Motor neuron (in vitro differentiated cells): Measurements from ENCODE around the gene FBXW10. TPM values are rescaled to one million over a fixed set of nuclear protein-coding genes. Genes with fewer than 3 reads are reported as not detected.
A peak's percentile ranks its signal among the peaks of the same experiment; 100 is the strongest.
"Not testable (repeated sequence)": the region's sequence is repeated elsewhere in the genome, so short reads cannot be mapped to it uniquely, and the experiment has no call there.

Source experiments
- ATAC-seq, 8 experiments: fragments of 200-7000 bp; cut with Tn5 transposase; replicated peaks in 6 of 8; 2 replicates each; pipeline ENCODE4 v1.8.0; 2021; ENCODE audit warnings: mild to moderate bottlenecking in 8 of 8, moderate library complexity in 8 of 8
- H3K27ac ChIP-seq, 2 donors: fragments of 250-450 bp; sonication (Bioruptor Pico); 2 replicates each; pipeline ENCODE4 v1.9.0; 2021; ENCODE audit warnings: antibody characterized with exemption in 2 of 2, mild to moderate bottlenecking in 2 of 2, moderate library complexity in 1 of 2
- H3K4me1 ChIP-seq, 2 donors: fragments of 250-450 bp; sonication (Bioruptor Pico); replicated peaks in 1 of 2; 2 replicates each; pipeline ENCODE4 v1.6.1; 2021; ENCODE audit warnings: antibody characterized with exemption in 2 of 2, mild to moderate bottlenecking in 2 of 2, moderate library complexity in 1 of 2
- H3K4me3 ChIP-seq, 5 donors: fragments of 250-450 bp; sonication (Bioruptor Pico); 2 replicates each; pipeline ENCODE4 v1.9.0; 2021; ENCODE audit warnings: antibody characterized with exemption in 5 of 5, mild to moderate bottlenecking in 5 of 5, moderate library complexity in 4 of 5
- WGBS, 10 experiments: fragments of 450-650 bp; shearing (Covaris generic); methylation state at CpG; one replicate each; pipeline ENCODE4 v1.0.0; 2022; 5-methylcytosine and 5-hydroxymethylcytosine counted together
- in situ Hi-C, 9 experiments: fragments of 400-800 bp; cut with MboI; loops; one replicate each; pipeline ENCODE4 v1.15.0; 2021; ENCODE audit warnings: low sequenced_read_pairs in 9 of 9, low pct_unique_long_range_greater_than_20kb in 2 of 9; ENCODE audit not compliant: unreplicated experiment in 9 of 9
- total RNA-seq, 8 experiments: library from RNA; unstranded; fragments of 300-600 nt; gene quantifications; 2 replicates each; pipeline versions ENCODE4 v1.2.3 to v1.2.4, GENCODE V29; 2022

The FBXW10 gene, protein sequence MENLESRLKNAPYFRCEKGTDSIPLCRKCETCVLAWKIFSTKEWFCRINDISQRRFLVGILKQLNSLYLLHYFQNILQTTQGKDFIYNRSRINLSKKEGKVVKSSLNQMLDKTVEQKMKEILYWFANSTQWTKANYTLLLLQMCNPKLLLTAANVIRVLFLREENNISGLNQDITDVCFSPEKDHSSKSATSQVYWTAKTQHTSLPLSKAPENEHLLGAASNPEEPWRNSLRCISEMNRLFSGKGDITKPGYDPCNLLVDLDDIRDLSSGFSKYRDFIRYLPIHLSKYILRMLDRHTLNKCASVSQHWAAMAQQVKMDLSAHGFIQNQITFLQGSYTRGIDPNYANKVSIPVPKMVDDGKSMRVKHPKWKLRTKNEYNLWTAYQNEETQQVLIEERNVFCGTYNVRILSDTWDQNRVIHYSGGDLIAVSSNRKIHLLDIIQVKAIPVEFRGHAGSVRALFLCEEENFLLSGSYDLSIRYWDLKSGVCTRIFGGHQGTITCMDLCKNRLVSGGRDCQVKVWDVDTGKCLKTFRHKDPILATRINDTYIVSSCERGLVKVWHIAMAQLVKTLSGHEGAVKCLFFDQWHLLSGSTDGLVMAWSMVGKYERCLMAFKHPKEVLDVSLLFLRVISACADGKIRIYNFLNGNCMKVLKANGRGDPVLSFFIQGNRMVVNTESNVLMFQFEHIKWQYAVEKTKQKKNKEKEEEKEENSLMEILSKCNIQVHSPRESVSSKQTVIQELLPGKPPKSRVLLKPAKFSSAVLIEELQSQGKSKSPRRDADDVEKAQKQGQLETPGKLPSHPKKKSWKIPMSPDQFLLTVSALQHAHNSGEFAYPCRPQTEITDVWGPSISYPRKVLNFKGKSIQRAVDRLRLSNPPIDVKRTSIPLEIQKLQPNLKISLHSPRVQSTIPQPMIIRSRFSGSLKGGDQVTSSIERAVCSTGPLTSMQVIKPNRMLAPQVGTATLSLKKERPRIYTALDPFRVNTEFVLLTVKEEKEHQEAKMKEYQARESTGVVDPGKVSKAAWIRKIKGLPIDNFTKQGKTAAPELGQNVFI
- total RNA-seq, result under 1 TPM; 0.08 to 0.50 (median 0.24) TPM

DNA sequence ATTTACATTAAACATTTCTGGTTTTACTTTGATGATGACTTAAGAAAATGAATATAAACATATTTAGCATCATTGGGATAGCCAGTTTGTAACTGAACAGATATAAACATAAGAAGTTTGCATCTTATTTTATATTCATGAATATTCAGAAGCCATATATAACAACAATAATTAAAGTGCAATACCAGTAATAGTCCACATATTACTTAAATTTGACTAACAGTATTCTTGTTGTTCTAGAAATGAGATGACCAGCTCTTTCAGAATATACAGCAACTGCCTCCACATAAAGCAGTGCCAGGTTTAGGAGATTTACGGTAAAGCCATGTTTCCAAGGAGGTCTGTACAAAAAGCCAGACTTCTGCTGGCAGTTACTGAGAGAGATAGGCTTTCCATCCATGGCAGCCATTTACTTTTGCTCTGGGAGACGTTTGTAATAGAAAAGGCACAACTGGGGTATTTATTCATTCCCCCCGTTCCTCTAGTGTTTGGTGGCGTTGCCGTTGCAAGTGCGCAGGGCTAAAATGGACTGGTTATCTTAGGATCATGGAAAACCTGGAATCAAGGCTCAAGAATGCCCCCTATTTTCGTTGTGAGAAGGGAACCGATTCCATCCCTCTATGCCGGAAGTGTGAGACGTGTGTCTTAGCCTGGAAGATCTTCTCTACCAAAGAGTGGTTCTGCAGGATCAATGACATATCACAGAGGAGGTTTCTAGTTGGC lies at the start of gene FBXW10:
TSS of gene FBXW10 (plus strand) at position 356 of the 723 bp plus-strand sequence. CDS start at position 547, 191 bp downstream.
- H3K27ac ChIP-seq, H3K4me1 ChIP-seq, in situ Hi-C loops, H3K4me3 ChIP-seq: not testable (repeated sequence)
- no CpG with 5 or more reads among the region's 10 CpGs for WGBS, 10 experiments
- ATAC-seq, result peak; percentile 68 to 99 (median 82)

DNA sequence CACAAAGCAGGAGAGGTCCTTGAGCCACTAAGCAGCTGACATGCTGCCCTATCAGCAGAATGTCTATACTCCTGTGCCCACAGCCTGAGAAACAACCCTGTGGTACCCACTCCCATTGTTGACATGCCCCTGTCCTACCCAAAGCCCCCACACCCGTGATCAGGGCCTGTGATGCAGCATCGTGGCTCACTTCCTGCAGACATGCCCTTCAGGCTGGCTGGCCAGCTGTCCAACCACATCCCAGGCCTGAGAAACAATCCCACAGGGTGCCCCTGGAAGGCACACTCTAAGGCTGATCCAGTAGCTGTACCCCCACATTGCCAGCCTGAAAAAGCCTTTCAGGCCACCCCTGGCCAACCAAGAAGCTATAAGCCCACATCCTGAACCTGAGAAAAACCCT lies 48.7 kb upstream of the FBXW10 start:
- in situ Hi-C loops, H3K4me3 ChIP-seq, ATAC-seq, H3K27ac ChIP-seq, H3K4me1 ChIP-seq: not testable (repeated sequence)
- WGBS, 10 experiments, result 60 to 67% (median 60%) methylated on average over 1 of the region's 2 CpGs; no CpG with 5 or more reads in 7 of the 10 experiments

DNA sequence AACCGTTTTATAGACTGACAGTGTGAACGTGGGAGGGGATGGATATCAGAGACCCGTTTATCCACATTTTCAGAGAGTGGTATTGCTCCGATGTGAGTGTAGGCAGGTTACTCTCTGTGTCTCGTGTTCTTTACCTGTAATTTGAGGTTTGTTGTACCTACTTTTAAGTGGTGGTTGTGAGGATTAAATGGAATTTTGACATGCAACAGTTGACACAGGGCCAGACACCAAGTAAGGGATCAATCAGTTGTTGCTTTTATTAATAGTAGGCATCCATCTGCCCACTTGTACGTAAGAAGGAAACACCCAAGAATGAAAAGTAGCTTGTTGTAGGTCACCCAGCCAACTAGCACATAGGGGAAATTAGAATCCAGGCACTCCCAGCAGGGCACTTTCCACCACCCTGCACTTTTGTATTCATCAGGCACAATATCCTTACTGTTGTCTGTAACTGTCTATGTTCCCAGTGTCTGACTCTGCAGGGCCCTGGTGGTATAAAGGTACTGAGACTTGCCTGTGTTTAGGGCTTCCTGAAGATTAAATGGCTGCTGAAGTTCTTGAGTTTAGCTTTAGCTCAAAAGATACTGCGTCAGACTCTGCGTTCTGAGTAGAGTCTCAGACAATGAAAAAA lies 45.3 kb upstream of the FBXW10 start:
- H3K4me1 ChIP-seq, ATAC-seq, H3K27ac ChIP-seq, in situ Hi-C loops: not testable (repeated sequence)
- H3K4me3 ChIP-seq, result peak overlapping the region in 2 of 5 donors; percentile 32 to 89
- 60 to 100% (median 100%) methylated on average over 1 to 7 of the region's 8 CpGs; no CpG with 5 or more reads in 6 of the 10 experiments for WGBS, 10 experiments

DNA sequence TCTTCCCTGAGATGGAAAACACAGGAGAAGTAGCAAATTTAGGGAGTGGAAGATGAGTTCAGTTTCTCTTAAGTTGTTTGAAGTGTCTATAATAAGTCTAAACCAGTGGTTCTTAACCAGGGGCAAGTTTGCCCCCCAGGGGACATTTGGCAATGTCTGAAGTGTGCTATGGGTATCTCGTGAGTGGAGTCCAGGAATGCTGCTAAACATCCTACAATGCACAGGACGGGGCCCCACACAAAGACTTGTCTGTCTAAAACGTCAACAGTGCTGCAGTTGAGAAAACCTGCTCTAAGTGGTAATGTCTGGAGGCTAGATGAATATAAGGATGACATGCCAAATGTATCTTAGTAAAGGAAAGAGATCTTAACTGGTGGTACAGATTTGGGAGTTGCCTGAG lies 37.9 kb upstream of the FBXW10 start:
- in situ Hi-C loops, ATAC-seq, H3K27ac ChIP-seq, H3K4me3 ChIP-seq, H3K4me1 ChIP-seq: not testable (repeated sequence)
- 90 to 100% methylated on average over 2 to 3 of the region's 3 CpGs; no CpG with 5 or more reads in 8 of the 10 experiments for WGBS, 10 experiments

DNA sequence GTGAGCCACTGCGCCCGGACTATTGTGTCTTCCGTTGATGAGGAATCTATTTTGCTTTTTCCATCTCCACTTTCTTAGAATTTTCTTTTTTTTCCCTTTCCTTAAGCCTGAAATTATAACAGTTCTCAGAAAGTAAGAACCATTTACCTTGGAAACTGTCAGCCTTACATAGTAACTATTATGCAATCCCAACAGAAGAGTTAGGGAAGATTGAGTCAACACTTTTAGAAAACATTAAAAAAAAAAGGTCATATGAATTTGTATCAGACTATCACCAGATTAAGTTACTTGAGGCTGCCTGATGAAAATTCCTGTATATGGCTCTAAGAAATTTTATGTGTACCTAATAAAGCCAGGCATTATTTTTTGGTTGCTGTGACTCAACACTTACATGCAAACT lies 35.6 kb upstream of the FBXW10 start:
- WGBS, 10 experiments, result 95 to 100% (median 100%) methylated on average over 1 to 3 of the region's 3 CpGs; no CpG with 5 or more reads in 5 of the 10 experiments
- in situ Hi-C loops, H3K4me1 ChIP-seq, H3K4me3 ChIP-seq, ATAC-seq, H3K27ac ChIP-seq: not testable (repeated sequence)

DNA sequence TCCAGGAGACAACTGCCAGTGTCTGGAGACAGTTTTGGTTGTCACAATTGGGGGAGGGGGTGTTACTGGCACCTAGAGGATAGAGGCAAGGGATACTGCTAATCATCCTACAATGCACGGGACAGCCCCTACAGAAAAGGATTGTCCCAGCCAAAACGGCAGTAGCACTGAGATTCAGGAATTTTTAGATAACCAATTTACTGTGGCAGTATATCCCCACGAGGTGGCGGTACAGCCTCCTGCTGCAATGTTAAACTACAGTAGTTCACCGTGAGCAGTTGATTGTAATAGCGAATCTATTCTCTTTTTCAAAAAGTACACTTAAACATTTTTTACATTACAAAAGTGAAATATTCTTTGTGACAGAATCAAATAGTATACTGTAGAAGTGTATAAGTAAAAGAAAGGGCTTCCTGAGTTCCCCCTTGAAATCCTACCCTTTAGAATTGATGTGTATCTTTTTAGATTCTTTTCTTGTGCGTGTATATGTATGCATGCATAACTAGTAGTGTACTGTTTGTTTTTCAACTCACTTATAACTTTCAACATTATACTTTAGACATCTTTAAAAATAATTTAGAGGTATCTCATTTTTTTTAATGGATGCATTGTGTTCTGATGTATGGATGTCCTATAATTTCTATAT lies 31.4 kb upstream of the FBXW10 start:
- in situ Hi-C loops, H3K4me3 ChIP-seq, H3K4me1 ChIP-seq, H3K27ac ChIP-seq: not testable (repeated sequence)
- peak in 7 of 8 experiments; percentile 52 to 91 (median 66) for ATAC-seq
- WGBS, 10 experiments, result 0 to 100% (median 44%) methylated on average over 1 to 2 of the region's 7 CpGs; no CpG with 5 or more reads in 5 of the 10 experiments

DNA sequence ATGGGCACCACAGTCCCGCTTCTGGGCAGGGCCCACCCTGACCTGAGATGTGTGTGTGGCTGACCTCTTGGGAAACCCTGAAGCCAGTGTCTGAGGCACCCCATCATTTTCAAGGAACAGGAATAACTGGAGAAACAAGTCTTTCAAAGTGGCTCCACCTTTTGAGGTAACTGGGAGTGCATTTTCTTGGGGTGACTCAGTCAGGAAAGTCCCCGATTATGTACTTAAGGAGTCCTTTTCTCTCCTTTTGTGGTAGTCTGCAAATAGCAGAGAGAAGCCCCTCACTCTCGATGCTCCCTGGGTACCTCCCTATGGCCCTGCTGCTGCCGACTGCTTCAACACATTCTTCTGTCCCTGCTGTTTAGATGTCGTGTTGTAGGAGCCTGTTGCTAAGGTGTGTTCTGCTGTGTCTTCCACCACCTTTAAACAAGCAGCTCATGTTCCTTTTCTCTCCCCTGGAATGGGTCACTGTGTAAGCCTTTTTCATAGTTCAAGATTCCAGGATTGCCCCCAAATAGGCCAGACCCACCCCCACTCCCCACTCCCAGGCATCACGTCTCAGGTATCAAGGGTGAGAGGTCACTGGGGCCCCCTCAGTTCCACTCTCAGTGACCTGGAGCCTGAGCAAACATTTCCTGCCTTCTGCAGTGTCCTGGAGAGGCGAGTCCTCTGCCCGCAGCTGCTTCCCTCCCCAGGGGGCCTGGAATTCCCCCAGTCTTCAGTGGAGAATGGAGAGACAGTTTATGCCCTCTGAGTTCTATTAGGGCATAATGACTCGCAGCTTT lies 25.0 kb upstream of the FBXW10 start:
- 0% methylated on average over 1 of the region's 9 CpGs; no CpG with 5 or more reads in 9 of the 10 experiments for WGBS, 10 experiments
- H3K27ac ChIP-seq, H3K4me3 ChIP-seq, H3K4me1 ChIP-seq, in situ Hi-C loops: not testable (repeated sequence)
- peak; percentile 12 to 87 (median 60) for ATAC-seq

DNA sequence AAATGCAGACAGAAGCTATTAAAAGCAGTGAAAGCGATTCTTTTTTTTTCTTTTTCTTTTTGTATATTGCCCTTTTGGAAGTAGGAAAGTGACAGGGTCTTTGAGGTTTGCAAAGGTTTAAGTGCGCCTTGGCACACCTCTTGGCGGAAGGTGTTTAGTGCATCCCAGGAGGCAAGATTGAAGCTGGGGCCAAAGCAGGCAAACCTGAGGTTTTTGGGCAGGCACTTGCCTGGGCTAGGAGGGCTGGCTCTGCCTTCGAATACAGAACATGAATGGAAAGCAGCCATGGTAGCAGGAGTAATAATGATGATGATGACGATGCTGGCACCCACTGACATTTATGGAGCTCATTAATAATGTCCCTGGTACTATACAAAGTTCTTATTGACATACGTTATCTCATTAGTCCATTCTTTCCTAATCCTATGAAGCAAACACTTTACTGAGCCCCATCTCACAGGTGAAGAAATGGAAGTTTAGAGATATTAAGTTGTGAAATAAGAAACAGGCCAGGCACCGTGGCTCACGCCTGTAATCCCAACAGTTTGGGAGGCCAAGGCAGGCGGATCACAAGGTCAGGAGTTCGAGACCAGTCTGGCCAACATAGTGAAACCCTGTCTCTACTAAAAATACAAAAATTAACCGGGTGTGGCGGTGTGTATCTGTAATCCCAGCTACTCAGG lies 24.3 kb upstream of the FBXW10 start:
- ATAC-seq, H3K4me1 ChIP-seq, in situ Hi-C loops, H3K27ac ChIP-seq, H3K4me3 ChIP-seq: not testable (repeated sequence)
- WGBS, 10 experiments, result 17 to 90% (median 61%) methylated on average over 1 to 3 of the region's 12 CpGs; no CpG with 5 or more reads in 7 of the 10 experiments

DNA sequence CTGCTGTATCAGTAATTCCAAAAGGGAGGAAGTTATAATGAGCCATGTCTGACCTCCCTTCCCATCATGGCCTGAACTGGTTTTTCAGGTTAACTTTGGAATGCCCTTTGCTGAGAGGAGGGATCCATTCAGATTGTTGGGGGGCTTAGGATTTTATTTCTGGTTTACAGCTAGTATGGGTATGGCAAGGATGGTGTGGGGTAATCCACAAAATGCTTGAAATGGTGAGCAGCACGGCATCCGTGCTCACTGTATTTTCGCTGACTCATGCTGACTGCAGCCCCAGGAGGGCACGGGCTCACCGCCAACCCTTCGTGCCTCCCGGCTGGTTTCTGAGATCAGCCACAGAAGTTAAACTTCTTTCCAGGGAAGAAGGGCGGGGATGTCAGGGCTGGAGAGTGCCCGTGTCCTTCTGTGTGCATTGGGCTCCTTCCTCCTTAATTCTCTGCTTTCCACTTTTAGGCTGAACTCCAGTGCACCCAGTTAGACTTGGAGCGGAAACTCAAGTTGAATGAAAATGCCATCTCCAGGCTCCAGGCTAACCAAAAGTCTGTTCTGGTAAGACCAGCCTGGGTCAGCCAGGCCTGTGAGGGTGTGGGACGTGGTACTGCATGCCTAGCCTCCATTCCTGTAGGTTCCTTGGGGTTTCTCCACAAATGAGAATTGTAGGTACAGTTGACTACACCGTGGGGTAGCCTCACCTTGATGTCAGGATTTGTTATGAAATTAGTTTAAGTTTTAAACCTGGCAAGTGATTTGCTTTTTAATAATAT lies 21.9 kb upstream of the FBXW10 start:
- in situ Hi-C loops, H3K4me1 ChIP-seq, H3K4me3 ChIP-seq, H3K27ac ChIP-seq: not testable (repeated sequence)
- peak in 5 of 8 experiments; percentile 17 to 96 (median 65) for ATAC-seq
- no CpG with 5 or more reads among the region's 12 CpGs for WGBS, 10 experiments

DNA sequence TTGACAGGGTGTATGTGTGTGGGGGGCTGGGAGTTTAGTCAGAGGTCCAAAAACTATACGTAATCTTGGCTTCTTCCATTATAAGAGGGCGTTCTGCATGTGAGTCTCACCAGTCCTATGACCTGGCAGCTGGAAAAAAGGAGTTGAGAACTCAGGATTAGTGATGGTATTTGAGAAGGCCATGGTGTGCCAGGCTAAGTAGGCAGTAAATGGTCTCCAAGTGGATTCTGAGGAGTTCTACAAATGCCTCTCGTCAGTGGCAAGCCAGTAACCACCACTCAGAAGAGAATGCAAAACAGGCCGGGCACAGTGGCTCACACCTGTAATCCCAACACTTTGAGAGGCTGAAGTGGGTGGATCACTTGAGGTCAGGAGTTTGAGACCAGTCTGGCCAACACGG lies 21.2 kb upstream of the FBXW10 start:
- H3K4me3 ChIP-seq, H3K27ac ChIP-seq, ATAC-seq, H3K4me1 ChIP-seq, in situ Hi-C loops: not testable (repeated sequence)
- 80% methylated on average over 1 of the region's 5 CpGs; no CpG with 5 or more reads in 9 of the 10 experiments for WGBS, 10 experiments
